Measurements from ENCODE around the gene MAP3K21. TPM values are rescaled to one million over a fixed set of nuclear protein-coding genes. Genes with fewer than 3 reads are reported as not detected.

The MAP3K21 gene
- polyA plus RNA-seq, 1 donor: 11.0 TPM

DNA sequence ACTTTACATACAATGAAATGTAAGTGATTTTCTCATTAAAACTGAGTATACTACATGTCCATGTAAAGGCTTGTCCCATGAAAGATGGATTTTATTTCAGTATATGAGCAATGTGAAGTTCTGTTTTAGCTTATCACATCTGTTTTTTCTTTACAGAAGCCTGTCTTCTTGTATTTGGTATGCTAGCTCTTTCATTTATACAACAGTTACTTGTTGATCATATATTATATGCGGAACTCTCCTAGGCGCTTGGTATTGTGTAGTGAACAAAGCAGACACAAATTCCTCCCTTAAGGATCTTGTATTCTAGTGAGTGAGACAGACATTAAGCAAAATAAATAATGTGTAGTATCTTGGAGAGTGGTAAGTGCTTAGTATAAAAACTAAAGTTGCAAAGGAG lies 10.6 kb downstream of the MAP3K21 start:
- no peaks in the 10 kb centered on the region for H3K27me3 ChIP-seq (ENCODE audit: control insufficient read depth, insufficient read depth, low read length)
- WGBS (ENCODE audit: insufficient coverage, low lambda C conversion rate): no CpG with 5 or more reads among the region's 2 CpGs
- no peaks in the 10 kb centered on the region for H3K4me1 ChIP-seq (ENCODE audit: control insufficient read depth, insufficient read depth, low read length)
- no peaks in the 10 kb centered on the region for H3K9me3 ChIP-seq (ENCODE audit: control insufficient read depth, low read depth, low read length)
- no peak for DNase-seq
- no peak overlapping the region for H3K27ac ChIP-seq (ENCODE audit: low read length)
- H3K4me3 ChIP-seq (ENCODE audit: low read length): no peak overlapping the region
- no peaks in the 10 kb centered on the region for H3K36me3 ChIP-seq (ENCODE audit: control insufficient read depth, insufficient read depth, low read length)

DNA sequence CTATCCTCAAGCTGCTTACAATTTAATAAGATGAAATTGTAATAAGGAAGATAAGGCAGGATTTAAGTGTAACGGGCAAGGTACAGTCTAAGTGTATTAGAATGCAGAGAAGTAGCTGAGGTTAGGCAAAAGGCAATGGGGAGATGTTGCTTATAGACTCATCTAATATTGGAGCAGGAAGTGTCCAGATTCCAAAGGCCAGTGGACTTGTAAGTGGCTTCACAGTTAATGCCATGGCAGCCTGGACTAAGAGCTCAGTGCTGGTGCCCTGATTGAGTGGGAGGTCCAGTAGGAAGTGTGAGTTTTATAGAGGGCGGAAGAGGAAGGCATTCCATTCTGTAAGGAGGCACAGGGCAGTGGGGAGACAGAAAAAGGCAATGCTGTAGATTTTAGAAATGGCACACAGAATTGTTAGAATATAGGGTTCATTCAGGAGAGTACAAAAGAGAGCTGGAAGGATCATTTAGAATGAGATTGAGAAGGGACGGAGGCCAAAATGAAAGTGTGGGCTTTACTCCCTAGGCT lies 12.6 kb downstream of the MAP3K21 start:
- no peak for DNase-seq
- Histone ChIP-seq H3K27me3 (ENCODE audit: control insufficient read depth, insufficient read depth, low read length) (no peaks in the 10 kb centered on the region), H3K9me3 (ENCODE audit: control insufficient read depth, low read depth, low read length) (no peaks in the 10 kb centered on the region), H3K27ac (ENCODE audit: low read length) (no peak overlapping the region), H3K4me3 (ENCODE audit: low read length) (no peak overlapping the region), H3K4me1 (ENCODE audit: control insufficient read depth, insufficient read depth, low read length) (no peaks in the 10 kb centered on the region), H3K36me3 (ENCODE audit: control insufficient read depth, insufficient read depth, low read length) (no peaks in the 10 kb centered on the region)
- 83% methylated on average over 2 of the region's 3 CpGs for WGBS (ENCODE audit: insufficient coverage, low lambda C conversion rate)

DNA sequence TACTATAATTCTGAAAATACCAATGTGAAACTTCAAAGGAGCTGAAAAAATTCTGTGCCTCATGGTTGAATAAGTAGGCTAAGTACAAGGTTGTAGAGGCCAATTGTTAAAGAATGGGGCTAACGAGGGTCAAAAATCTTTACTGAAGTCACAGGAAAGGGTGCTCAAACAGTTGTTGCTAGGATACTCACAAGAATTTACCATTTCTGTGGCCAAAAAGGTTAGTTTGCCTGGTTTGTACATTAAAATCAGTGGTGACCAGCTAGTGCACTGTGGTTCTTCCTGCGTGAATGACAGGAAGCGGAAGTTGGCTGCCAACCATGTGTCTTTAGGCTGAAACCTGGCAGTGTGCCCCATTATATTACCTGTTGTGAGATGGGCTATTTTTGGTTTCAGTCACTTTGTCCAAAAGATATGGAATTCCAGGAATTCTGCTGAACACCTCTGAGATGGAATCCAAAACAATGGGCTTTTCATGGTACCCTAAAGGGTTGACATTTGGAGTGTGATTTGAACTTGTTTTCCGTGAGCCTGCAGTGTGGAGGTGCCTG lies 13.5 kb downstream of the MAP3K21 start:
- Histone ChIP-seq H3K27ac (ENCODE audit: low read length) (no peak overlapping the region), H3K4me1 (ENCODE audit: control insufficient read depth, insufficient read depth, low read length) (no peaks in the 10 kb centered on the region), H3K9me3 (ENCODE audit: control insufficient read depth, low read depth, low read length) (no peaks in the 10 kb centered on the region), H3K4me3 (ENCODE audit: low read length) (no peak overlapping the region), H3K36me3 (ENCODE audit: control insufficient read depth, insufficient read depth, low read length) (no peaks in the 10 kb centered on the region), H3K27me3 (ENCODE audit: control insufficient read depth, insufficient read depth, low read length) (no peaks in the 10 kb centered on the region)
- no peak for DNase-seq
- no CpG with 5 or more reads among the region's 4 CpGs for WGBS (ENCODE audit: insufficient coverage, low lambda C conversion rate)

DNA sequence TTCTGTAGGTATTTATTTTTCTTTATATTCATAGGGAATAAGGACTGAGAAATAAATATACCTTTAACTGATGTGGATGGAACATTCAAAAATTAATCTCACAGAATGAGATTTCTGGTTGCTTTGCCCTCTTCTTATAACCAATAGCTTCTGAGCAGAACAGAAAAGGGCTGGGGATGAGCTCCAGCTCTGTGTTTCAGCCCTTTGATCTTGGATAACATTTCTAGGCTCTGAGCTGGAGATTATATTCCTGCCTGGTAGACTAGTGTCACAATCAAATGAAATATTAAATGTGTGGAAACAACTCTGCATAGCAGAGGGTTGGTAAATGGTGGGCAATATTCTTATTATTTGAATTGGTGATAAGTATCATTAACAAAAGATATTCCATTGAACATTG lies 14.6 kb downstream of the MAP3K21 start:
- Histone ChIP-seq H3K36me3 (ENCODE audit: control insufficient read depth, insufficient read depth, low read length) (no peaks in the 10 kb centered on the region), H3K27ac (ENCODE audit: low read length) (no peak overlapping the region), H3K4me3 (ENCODE audit: low read length) (no peak overlapping the region), H3K9me3 (ENCODE audit: control insufficient read depth, low read depth, low read length) (no peaks in the 10 kb centered on the region), H3K27me3 (ENCODE audit: control insufficient read depth, insufficient read depth, low read length) (no peaks in the 10 kb centered on the region), H3K4me1 (ENCODE audit: control insufficient read depth, insufficient read depth, low read length) (no peaks in the 10 kb centered on the region)
- DNase-seq: no peak

DNA sequence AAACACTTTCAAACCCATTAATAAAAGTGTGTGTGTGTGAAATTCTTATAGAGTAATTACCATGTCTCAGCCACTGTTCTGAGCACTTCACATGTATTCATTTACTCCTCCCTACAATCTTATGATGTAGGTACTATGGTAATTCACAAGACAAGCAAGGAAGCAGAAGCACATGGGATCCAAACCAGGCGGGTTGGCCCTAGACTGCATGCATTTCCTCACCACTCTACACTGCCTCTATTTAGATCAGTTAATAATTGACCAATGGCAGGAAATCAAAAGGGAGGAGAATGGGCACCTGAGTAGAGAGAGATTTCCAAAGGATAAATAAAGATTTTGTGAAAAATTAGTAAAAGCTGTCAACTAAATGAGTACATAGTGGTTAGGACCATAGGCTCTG lies 15.7 kb downstream of the MAP3K21 start:
- peak in 1 of 2 donors; percentile 40 for DNase-seq
- Histone ChIP-seq H3K27me3 (ENCODE audit: control insufficient read depth, insufficient read depth, low read length) (no peaks in the 10 kb centered on the region), H3K4me3 (ENCODE audit: low read length) (no peak overlapping the region), H3K27ac (ENCODE audit: low read length) (no peak overlapping the region), H3K36me3 (ENCODE audit: control insufficient read depth, insufficient read depth, low read length) (no peaks in the 10 kb centered on the region), H3K4me1 (ENCODE audit: control insufficient read depth, insufficient read depth, low read length) (no peaks in the 10 kb centered on the region), H3K9me3 (ENCODE audit: control insufficient read depth, low read depth, low read length) (no peaks in the 10 kb centered on the region)
- no CpG with 5 or more reads among the region's 1 CpG for WGBS (ENCODE audit: insufficient coverage, low lambda C conversion rate)

DNA sequence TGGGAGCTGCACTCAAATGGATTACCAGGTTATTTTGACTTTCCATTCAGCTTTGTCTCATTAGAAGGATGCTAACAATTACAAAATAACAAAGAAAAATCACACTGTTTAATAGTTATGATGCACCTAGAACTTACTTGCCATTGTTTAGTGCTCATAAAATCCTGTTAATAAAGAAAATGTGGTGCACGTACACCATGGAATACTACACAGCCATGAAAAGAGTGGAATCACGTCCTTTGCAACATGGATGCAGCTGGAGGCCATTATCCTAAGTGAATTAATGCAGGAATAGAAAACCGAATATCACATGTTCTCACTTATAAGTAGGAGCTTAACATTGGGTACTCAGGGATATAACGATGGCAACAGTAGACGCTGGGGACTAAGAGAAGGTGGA lies 19.8 kb downstream of the MAP3K21 start:
- Histone ChIP-seq H3K27ac (ENCODE audit: low read length) (no peak overlapping the region), H3K36me3 (ENCODE audit: control insufficient read depth, insufficient read depth, low read length) (no peaks in the 10 kb centered on the region), H3K4me1 (ENCODE audit: control insufficient read depth, insufficient read depth, low read length) (no peaks in the 10 kb centered on the region), H3K4me3 (ENCODE audit: low read length) (no peak overlapping the region), H3K27me3 (ENCODE audit: control insufficient read depth, insufficient read depth, low read length) (no peaks in the 10 kb centered on the region), H3K9me3 (ENCODE audit: control insufficient read depth, low read depth, low read length) (no peaks in the 10 kb centered on the region)
- WGBS (ENCODE audit: insufficient coverage, low lambda C conversion rate): 100% methylated on average over 1 of the region's 5 CpGs
- no peak for DNase-seq

DNA sequence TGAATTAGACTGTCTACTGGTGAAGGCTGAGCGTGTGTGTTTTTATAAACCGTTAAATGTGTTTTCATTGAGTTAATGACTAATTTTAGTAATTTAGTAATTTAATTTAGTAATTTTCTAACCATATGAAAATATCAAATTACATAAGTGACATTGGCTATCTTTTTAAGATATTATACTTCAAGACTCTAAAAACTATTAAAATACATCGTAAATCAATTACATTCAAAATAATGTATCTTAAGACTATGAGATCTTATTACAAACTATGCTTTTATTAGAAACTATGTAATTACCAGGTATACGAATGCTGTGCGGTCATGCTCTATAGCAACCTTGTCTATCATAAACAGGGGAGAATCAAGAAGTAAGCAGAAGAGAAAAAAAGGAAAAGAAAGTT lies 21.6 kb downstream of the MAP3K21 start:
- H3K27ac ChIP-seq (ENCODE audit: low read length): no peak overlapping the region

DNA sequence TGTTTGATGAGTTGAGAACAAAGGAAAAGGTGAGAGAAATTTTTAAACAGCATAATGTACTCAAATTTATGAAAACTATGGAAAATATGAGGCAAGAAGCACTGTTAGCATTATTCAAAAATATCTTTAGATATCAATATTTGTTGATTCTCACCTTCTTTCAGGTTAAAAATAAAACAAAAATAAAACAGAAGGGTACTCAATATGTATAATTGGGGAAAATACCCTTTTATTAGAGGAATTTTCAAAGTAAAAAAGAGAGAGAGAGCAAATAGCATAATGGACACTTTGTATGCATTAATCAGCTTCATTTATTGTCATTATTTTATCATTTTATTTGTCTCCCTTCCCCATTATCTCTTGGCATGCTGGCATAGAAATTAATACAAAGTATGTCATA lies 27.5 kb downstream of the MAP3K21 start:
- Histone ChIP-seq H3K27me3 (ENCODE audit: control insufficient read depth, insufficient read depth, low read length) (no peaks in the 10 kb centered on the region), H3K27ac (ENCODE audit: low read length) (no peak overlapping the region), H3K4me1 (ENCODE audit: control insufficient read depth, insufficient read depth, low read length) (peaks cover 4% of the 10 kb centered on the region), H3K9me3 (ENCODE audit: control insufficient read depth, low read depth, low read length) (no peaks in the 10 kb centered on the region), H3K36me3 (ENCODE audit: control insufficient read depth, insufficient read depth, low read length) (peaks cover 3% of the 10 kb centered on the region), H3K4me3 (ENCODE audit: low read length) (no peak overlapping the region)
- no peak for DNase-seq

More for the DNA sequence above, 21.6 kb downstream of the MAP3K21 start:
- H3K9me3 ChIP-seq (ENCODE audit: control insufficient read depth, low read depth, low read length): no peaks in the 10 kb centered on the region
- H3K27me3 ChIP-seq (ENCODE audit: control insufficient read depth, insufficient read depth, low read length): no peaks in the 10 kb centered on the region
- H3K4me3 ChIP-seq (ENCODE audit: low read length): no peak overlapping the region
- 100% methylated on average over 2 of the region's 5 CpGs for WGBS (ENCODE audit: insufficient coverage, low lambda C conversion rate)
- no peaks in the 10 kb centered on the region for H3K36me3 ChIP-seq (ENCODE audit: control insufficient read depth, insufficient read depth, low read length)
- no peak for DNase-seq
- no peaks in the 10 kb centered on the region for H3K4me1 ChIP-seq (ENCODE audit: control insufficient read depth, insufficient read depth, low read length)

DNA sequence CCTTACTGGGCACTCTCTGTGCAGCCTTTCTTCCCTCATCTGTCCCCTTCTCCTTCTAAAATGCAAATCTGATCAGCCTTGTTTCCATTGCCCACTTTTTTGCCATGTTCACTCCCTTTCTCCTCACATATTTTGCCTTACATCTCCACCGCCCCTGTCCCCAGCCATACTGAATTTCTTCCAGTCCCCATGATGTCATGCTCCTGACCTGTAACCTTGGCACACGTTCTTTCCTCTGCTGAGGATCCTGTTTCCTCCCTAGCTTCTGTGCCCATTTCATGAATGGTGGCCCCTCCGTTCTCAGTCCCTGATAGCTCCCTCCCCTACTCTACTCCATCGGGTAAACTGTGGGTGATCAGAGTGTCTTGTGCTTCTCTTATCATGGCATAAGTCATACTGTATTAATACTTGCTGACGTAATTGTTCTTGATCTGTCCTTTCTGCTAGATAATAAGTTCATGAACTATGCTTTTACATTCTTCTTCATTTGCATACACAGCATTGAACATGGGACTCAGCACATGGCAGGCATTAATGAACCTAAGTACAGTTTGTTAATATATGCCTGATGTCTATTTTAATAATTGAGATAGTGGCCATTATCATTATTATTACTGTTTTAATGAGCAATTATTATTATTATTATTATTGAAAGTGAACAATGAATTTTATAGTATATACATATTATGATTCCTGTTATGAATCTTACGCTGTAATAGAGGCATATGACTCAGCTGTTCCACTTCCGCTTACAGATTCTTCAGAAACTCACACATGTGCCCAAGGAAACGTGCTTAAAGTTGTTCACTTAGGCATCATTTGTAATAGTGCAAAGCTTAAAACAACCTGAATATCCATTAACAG lies 28.5 kb downstream of the MAP3K21 start:
- Histone ChIP-seq H3K36me3 (ENCODE audit: control insufficient read depth, insufficient read depth, low read length) (peaks cover 3% of the 10 kb centered on the region), H3K9me3 (ENCODE audit: control insufficient read depth, low read depth, low read length) (no peaks in the 10 kb centered on the region), H3K27me3 (ENCODE audit: control insufficient read depth, insufficient read depth, low read length) (no peaks in the 10 kb centered on the region), H3K4me3 (ENCODE audit: low read length) (no peak overlapping the region), H3K4me1 (ENCODE audit: control insufficient read depth, insufficient read depth, low read length) (peaks cover 7% of the 10 kb centered on the region), H3K27ac (ENCODE audit: low read length) (no peak overlapping the region)
- WGBS (ENCODE audit: insufficient coverage, low lambda C conversion rate): 90% methylated on average over 2 of the region's 8 CpGs
- DNase-seq: no peak

DNA sequence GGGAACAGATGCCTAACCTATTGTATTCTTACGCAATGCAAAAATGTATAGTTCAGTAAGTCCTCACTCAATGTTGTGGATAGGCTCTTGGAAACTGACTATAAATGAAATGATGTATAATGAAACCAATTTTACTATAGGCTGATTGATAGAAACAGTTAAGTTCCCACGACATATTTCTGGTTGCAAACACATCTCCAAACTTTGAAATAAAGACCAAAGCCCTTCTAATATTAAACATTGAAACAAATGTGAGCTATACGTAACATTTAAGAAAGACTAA lies 29.1 kb downstream of the MAP3K21 start:
- Histone ChIP-seq H3K27me3 (ENCODE audit: control insufficient read depth, insufficient read depth, low read length) (no peaks in the 10 kb centered on the region), H3K36me3 (ENCODE audit: control insufficient read depth, insufficient read depth, low read length) (peaks cover 3% of the 10 kb centered on the region), H3K4me3 (ENCODE audit: low read length) (no peak overlapping the region), H3K9me3 (ENCODE audit: control insufficient read depth, low read depth, low read length) (no peaks in the 10 kb centered on the region), H3K4me1 (ENCODE audit: control insufficient read depth, insufficient read depth, low read length) (peaks cover 7% of the 10 kb centered on the region), H3K27ac (ENCODE audit: low read length) (no peak overlapping the region)
- DNase-seq: no peak
- WGBS (ENCODE audit: insufficient coverage, low lambda C conversion rate): no CpG with 5 or more reads among the region's 3 CpGs
